Mesenchymal stem cell (in vitro differentiated cells and primary cell): ENCODE data around the gene PRSS16.

ENCODE experiments used
- DNase-seq: peaks from one replicate; pipeline ENCODE4 v3.0.0-alpha.2; 2013
- H2AFZ ChIP-seq: one replicate; pipeline ENCODE4 v1.6.1; 2013; ENCODE audit warnings: low read depth, mild to moderate bottlenecking, control low read depth, inconsistent platforms, low read length, moderate library complexity
- H2AK5ac ChIP-seq: 2 replicates; pipeline ENCODE4 v1.6.1; 2013; ENCODE audit warnings: low read length, moderate library complexity, mild to moderate bottlenecking, inconsistent platforms; ENCODE audit not compliant: severe bottlenecking
- H2BK120ac ChIP-seq: one replicate; pipeline ENCODE4 v1.6.1; 2013; ENCODE audit warnings: low read depth, mild to moderate bottlenecking, inconsistent platforms, low read length, moderate library complexity
- H2BK12ac ChIP-seq, 2 experiments: one replicate each; pipeline ENCODE4 v1.6.1; 2013; ENCODE audit warnings: inconsistent platforms in 2 of 2, low read length in 2 of 2, mild to moderate bottlenecking in 2 of 2, moderate library complexity in 2 of 2, control low read depth in 1 of 2
- H2BK15ac ChIP-seq: one replicate; pipeline ENCODE4 v1.6.1; 2013; ENCODE audit warnings: mild to moderate bottlenecking, low read depth, inconsistent platforms; ENCODE audit not compliant: poor library complexity, severe bottlenecking
- H2BK5ac ChIP-seq: 2 replicates; pipeline ENCODE4 v1.6.1; 2013; ENCODE audit warnings: low read depth, mild to moderate bottlenecking, low read length, control low read depth, inconsistent platforms; ENCODE audit not compliant: poor library complexity, severe bottlenecking
- H3K14ac ChIP-seq, 2 experiments: one replicate each; pipeline ENCODE4 v1.6.1; 2013; ENCODE audit warnings: inconsistent platforms in 2 of 2, low read length in 2 of 2, control low read depth in 1 of 2, mild to moderate bottlenecking in 1 of 2, moderate library complexity in 1 of 2
- H3K18ac ChIP-seq, 2 experiments: one replicate each; pipeline ENCODE4 v1.6.1; 2013; ENCODE audit warnings: inconsistent platforms in 2 of 2, low read length in 2 of 2, control low read depth in 1 of 2, low read depth in 1 of 2, mild to moderate bottlenecking in 1 of 2
- H3K23ac ChIP-seq, 2 experiments: one replicate each; pipeline ENCODE4 v1.6.1; 2013; ENCODE audit warnings: inconsistent platforms in 2 of 2, low read length in 2 of 2, mild to moderate bottlenecking in 2 of 2, moderate library complexity in 2 of 2, control low read depth in 1 of 2
- H3K27ac ChIP-seq: 2 replicates; pipeline ENCODE4 v1.5.1; 2013; ENCODE audit warnings: mild to moderate bottlenecking, moderate library complexity, low read length, control low read depth, inconsistent platforms; ENCODE audit not compliant: poor library complexity, severe bottlenecking
- H3K27me3 ChIP-seq, 2 experiments: 2 replicates each; pipeline versions ENCODE4 v1.6.1 to v1.7.0; 2013; ENCODE audit warnings: low read length in 2 of 2, mild to moderate bottlenecking in 2 of 2, moderate library complexity in 2 of 2, control low read depth in 1 of 2, inconsistent platforms in 1 of 2; ENCODE audit not compliant: control insufficient read depth in 1 of 2, insufficient read depth in 1 of 2
- H3K36me3 ChIP-seq, 2 experiments: 2 replicates each; pipeline versions ENCODE4 v1.6.1 to v1.7.0; 2013; ENCODE audit warnings: low read length in 2 of 2, control low read depth in 1 of 2, inconsistent platforms in 1 of 2, low read depth in 1 of 2, mild to moderate bottlenecking in 1 of 2; ENCODE audit not compliant: insufficient read depth in 2 of 2, control insufficient read depth in 1 of 2
- H3K4ac ChIP-seq, 2 experiments: one replicate each; pipeline ENCODE4 v1.6.1; 2013; ENCODE audit warnings: inconsistent platforms in 2 of 2, low read length in 2 of 2, mild to moderate bottlenecking in 2 of 2, moderate library complexity in 2 of 2, control low read depth in 1 of 2, low read depth in 1 of 2
- H3K4me1 ChIP-seq: 2 replicates; pipeline ENCODE4 v1.6.1; 2013; ENCODE audit warnings: low read depth, low read length, control low read depth; ENCODE audit not compliant: control insufficient read depth, insufficient read depth
- H3K4me2 ChIP-seq: 2 replicates; pipeline ENCODE4 v1.6.1; 2013; ENCODE audit warnings: low read length, mild to moderate bottlenecking, inconsistent platforms; ENCODE audit not compliant: poor library complexity, severe bottlenecking
- H3K4me3 ChIP-seq, 2 experiments: 2 replicates each; pipeline versions ENCODE4 v1.5.1 to v1.7.0; 2013; ENCODE audit warnings: low read length in 2 of 2, mild to moderate bottlenecking in 2 of 2, control low read depth in 1 of 2, low read depth in 1 of 2; ENCODE audit not compliant: insufficient read depth in 1 of 2
- H3K79me1 ChIP-seq: replicated peaks from 2 replicates; pipeline ENCODE4 v1.6.1; 2013; ENCODE audit warnings: mild to moderate bottlenecking, control low read depth, low read length, inconsistent platforms; ENCODE audit not compliant: poor library complexity, severe bottlenecking
- H3K9ac ChIP-seq: 2 replicates; pipeline ENCODE4 v1.7.0; 2013; ENCODE audit warnings: mild to moderate bottlenecking, low read length, moderate library complexity
- H3K9me3 ChIP-seq: 2 replicates; pipeline ENCODE4 v1.7.0; 2013; ENCODE audit warnings: mild to moderate bottlenecking, low read length; ENCODE audit not compliant: control insufficient read depth
- H4K8ac ChIP-seq: one replicate; pipeline ENCODE4 v1.6.1; 2013; ENCODE audit warnings: inconsistent platforms, mild to moderate bottlenecking, low read length, moderate library complexity
- H4K91ac ChIP-seq: one replicate; pipeline ENCODE4 v1.6.1; 2013; ENCODE audit warnings: mild to moderate bottlenecking, low read length, inconsistent platforms
- WGBS: methylation state at CpG from one replicate; pipeline ENCODE4 v1.1.7; 2013; ENCODE audit warnings: mixed read lengths; 5-methylcytosine and 5-hydroxymethylcytosine counted together

Gene PRSS16

DNA sequence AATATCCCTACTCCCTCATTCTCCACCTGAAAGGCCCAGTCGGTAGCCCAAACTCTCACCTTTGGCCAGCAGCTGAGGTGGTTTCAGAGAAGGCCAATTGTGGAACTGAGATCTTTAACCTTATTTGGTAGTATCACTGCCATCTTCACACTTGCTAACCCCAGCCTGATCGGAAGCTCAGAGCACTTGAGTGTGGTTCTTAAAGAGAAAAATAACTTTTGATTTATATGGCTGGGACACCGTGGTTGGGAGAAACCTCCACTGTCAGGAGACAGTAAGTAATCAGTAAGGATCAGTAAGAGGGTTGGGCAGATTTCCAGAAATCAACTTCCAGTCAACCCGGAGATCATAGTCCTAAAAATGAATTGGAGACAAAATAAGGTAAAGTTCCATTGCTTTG is 22.8 kb upstream of the PRSS16 start:
- no peak overlapping the region for H3K4me3 ChIP-seq
- H2BK15ac ChIP-seq, result no peak overlapping the region
- H3K9me3 ChIP-seq, result no peaks in the 10 kb centered on the region
- no peak overlapping the region for H3K4me2 ChIP-seq
- peaks cover 0 to 4% of the 10 kb centered on the region in 2 experiments for H3K27me3 ChIP-seq
- H4K8ac ChIP-seq, result no peak overlapping the region
- no peaks in the 10 kb centered on the region for H3K79me1 ChIP-seq
- no peak overlapping the region for H2AK5ac ChIP-seq
- no peak overlapping the region for H3K27ac ChIP-seq
- no peak overlapping the region for H3K14ac ChIP-seq
- no peak overlapping the region for H3K9ac ChIP-seq
- no peak for DNase-seq
- H2BK12ac ChIP-seq, result no peak overlapping the region
- no peak overlapping the region for H4K91ac ChIP-seq
- H3K23ac ChIP-seq, result no peak overlapping the region
- WGBS, result 82% methylated on average over 3 of the region's 4 CpGs
- H3K18ac ChIP-seq, result no peak overlapping the region
- H2AFZ ChIP-seq, result no peak overlapping the region
- H2BK120ac ChIP-seq, result no peak overlapping the region
- H2BK5ac ChIP-seq, result no peak overlapping the region
- H3K36me3 ChIP-seq, result no peaks in the 10 kb centered on the region
- no peak overlapping the region for H3K4ac ChIP-seq
- peaks cover 1% of the 10 kb centered on the region for H3K4me1 ChIP-seq

GRCh38 chr6:27228963-27229477 is 18.5 kb upstream of the PRSS16 start:
- H3K4me3 ChIP-seq, result no peak overlapping the region
- no peak overlapping the region for H4K8ac ChIP-seq
- no peaks in the 10 kb centered on the region for H3K9me3 ChIP-seq
- no peak for DNase-seq
- no peaks in the 10 kb centered on the region for H3K79me1 ChIP-seq
- WGBS, result 87% methylated on average over 4 of the region's 5 CpGs
- H2BK15ac ChIP-seq, result no peak overlapping the region
- H4K91ac ChIP-seq, result no peak overlapping the region
- H2AK5ac ChIP-seq, result no peak overlapping the region
- H2BK12ac ChIP-seq, result no peak overlapping the region
- no peak overlapping the region for H3K4ac ChIP-seq
- H3K27ac ChIP-seq, result no peak overlapping the region
- H3K27me3 ChIP-seq, result peaks cover 0 to 4% of the 10 kb centered on the region in 2 experiments
- H3K36me3 ChIP-seq, result no peaks in the 10 kb centered on the region
- no peak overlapping the region for H2BK120ac ChIP-seq
- H3K4me2 ChIP-seq, result no peak overlapping the region
- H3K9ac ChIP-seq, result no peak overlapping the region
- no peak overlapping the region for H2AFZ ChIP-seq
- H3K4me1 ChIP-seq, result peaks cover 1% of the 10 kb centered on the region
- H3K23ac ChIP-seq, result no peak overlapping the region
- no peak overlapping the region for H3K14ac ChIP-seq
- no peak overlapping the region for H2BK5ac ChIP-seq
- H3K18ac ChIP-seq, result no peak overlapping the region

- Histone ChIP-seq H3K27me3 (no peaks in the 10 kb centered on the region), H2BK5ac (no peak overlapping the region), H2BK15ac (no peak overlapping the region), H3K9me3 (no peaks in the 10 kb centered on the region), H4K91ac (no peak overlapping the region), H4K8ac (no peak overlapping the region), H2AFZ (no peak overlapping the region), H2BK120ac (no peak overlapping the region), H3K4ac (no peak overlapping the region), H3K36me3 (no peaks in the 10 kb centered on the region), H3K18ac (no peak overlapping the region), H3K79me1 (no peaks in the 10 kb centered on the region), H3K23ac (no peak overlapping the region), H3K4me2 (peak overlapping the region; percentile 44), H3K4me1 (peaks cover 1% of the 10 kb centered on the region), H3K4me3 (peak overlapping the region in 1 of 2 experiments; percentile 11), H3K9ac (no peak overlapping the region), H2AK5ac (no peak overlapping the region), H3K27ac (no peak overlapping the region), H3K14ac (no peak overlapping the region), H2BK12ac (no peak overlapping the region)
- no peak for DNase-seq
- WGBS, result 1% methylated on average over 4 of the region's 7 CpGs
Measured at GRCh38 chr6:27230758-27231111, 16.8 kb upstream of the PRSS16 start.

DNA sequence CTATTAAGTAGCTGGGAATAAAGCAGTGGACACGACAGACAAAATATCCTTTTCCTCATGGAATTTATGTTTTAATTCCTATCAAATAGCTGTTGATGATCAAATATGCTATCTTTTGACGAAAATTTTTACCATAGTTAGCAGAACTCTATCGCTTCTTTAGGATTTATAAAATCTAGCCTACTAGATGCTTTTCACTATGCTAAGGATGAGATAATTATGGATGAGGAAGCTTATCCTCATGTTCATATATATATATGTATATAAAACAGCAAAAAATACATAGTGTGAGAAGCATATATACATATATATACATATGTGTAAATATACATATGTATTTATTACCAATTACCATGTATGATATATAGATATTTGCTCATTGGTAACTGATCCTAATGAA is 12.9 kb upstream of the PRSS16 start:
- Histone ChIP-seq H2BK15ac (no peak overlapping the region), H4K91ac (no peak overlapping the region), H3K36me3 (no peaks in the 10 kb centered on the region), H2BK5ac (no peak overlapping the region), H3K79me1 (no peaks in the 10 kb centered on the region), H2AK5ac (no peak overlapping the region), H3K23ac (no peak overlapping the region), H3K18ac (no peak overlapping the region), H4K8ac (no peak overlapping the region), H2AFZ (no peak overlapping the region), H3K9ac (peak overlapping the region; percentile 74), H3K4me3 (no peak overlapping the region), H3K4ac (no peak overlapping the region), H3K27me3 (peaks cover 0 to 13% of the 10 kb centered on the region in 2 experiments), H3K4me1 (peaks cover 6% of the 10 kb centered on the region), H2BK120ac (no peak overlapping the region), H3K4me2 (peak overlapping the region; percentile 48), H3K27ac (no peak overlapping the region), H3K9me3 (no peaks in the 10 kb centered on the region), H3K14ac (no peak overlapping the region), H2BK12ac (no peak overlapping the region)
- whole genome bisulfite sequencing, result no CpG with 5 or more reads among the region's 3 CpGs
- DNase-seq, result no peak
